G401 (cell line): ENCODE data around the gene SLIT1. TPM values are rescaled to one million over a fixed set of nuclear protein-coding genes. Genes with fewer than 3 reads are reported as not detected.
A peak's percentile ranks its signal among the peaks of the same experiment; 100 is the strongest.

Source experiments
- DNase-seq: peaks from one replicate; pipeline ENCODE4 v3.0.0-alpha.2; 2015; ENCODE audit warnings: low spot score
- in situ Hi-C: cut with HindIII; loops from 2 replicates; pipeline ENCODE4 v1.10.0; 2016; ENCODE audit warnings: low sequenced_read_pairs, mixed read lengths
- total RNA-seq: library from RNA; depleted of rRNA; stranded (reverse); fragments of >200 nt; shearing (Covaris generic); gene quantifications from 2 replicates; pipeline ENCODE4 v1.2.3, GENCODE V29; 2014

Gene SLIT1
- total RNA-seq, 1 experiment from 2014 or later: 0.20 TPM

DNA sequence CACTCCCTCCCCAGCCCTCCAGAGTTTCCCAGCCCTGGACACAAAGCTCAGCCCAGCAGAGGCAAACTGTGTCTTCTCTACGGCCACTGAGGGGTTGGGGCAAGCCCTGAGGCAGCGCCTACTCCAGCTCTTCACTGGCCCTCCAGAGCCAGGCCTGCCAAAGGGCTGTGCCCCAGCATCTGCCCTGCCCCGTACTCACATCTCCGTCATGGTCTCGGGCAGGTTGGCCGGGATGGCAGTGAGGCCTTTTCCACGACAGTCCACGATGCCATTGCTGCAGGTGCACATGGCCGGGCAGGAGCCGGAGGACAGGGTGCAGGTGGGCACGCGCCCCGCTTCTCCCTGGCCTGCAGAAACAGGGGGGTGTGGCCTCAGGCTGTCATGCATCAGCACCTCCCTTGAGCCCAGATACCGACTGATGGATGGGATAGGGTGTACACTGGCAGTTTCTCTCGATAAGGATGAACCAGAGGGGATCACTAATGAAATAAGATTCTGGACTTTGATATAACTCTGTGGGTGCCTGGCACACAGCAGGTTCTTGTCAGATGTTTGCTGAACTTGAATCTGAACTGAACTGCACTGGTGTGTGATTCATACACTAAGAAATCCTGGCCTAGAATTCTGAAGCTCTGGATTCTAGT, 125.2 kb downstream of the SLIT1 start:
- in situ Hi-C loops: no loop called here
- DNase-seq: no peak

DNA sequence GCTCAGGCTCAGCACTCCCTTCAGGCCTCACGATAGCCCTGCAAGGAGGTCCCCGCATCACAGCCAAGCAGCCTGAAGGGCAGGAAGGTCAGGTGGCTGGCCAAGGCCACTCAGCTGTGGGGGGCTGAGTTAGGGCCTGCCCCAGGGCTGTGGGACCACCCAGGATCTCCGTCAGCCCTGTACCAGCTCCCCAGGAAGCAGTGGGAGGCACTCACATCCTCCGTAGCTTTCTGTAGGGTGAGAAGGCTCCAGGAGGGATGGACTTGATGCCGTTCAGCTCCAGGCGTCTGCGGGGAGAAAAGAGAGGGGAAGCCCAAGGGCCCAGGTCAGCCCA, 125.9 kb downstream of the SLIT1 start:
- in situ Hi-C loops: no loop called here
- no peak for DNase-seq

GRCh38 chr10:97059006-97059871, 126.5 kb downstream of the SLIT1 start:
- in situ Hi-C loops: no loop called here
- DNase-seq: peak; percentile 93

DNA sequence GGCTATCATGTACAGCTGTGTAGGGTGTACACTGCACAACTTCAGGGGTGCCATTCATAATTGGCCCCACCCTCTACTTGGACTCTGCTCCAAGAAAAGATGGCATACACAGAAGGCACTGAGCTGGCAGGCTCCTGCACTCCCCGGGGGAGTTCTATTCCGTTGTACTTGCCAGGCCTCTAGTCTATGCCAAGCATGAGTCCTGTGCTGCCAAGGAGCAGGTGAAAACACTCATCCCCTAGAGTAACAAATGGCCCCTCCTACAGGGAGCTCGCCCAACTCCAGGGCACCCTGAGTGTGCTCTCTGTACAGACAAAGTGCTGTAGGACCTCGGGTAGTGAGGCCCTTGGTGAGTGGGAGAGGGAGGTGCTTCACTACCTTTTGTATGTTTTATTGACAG, 127.2 kb downstream of the SLIT1 start:
- in situ Hi-C loops: no loop called here

GRCh38 chr10:97057491-97058235, 128.1 kb downstream of the SLIT1 start:
- no peak for DNase-seq
- in situ Hi-C loops: no loop called here

More for the DNA sequence above, 127.2 kb downstream of the SLIT1 start:
- peak; percentile 90 for DNase-seq

DNA sequence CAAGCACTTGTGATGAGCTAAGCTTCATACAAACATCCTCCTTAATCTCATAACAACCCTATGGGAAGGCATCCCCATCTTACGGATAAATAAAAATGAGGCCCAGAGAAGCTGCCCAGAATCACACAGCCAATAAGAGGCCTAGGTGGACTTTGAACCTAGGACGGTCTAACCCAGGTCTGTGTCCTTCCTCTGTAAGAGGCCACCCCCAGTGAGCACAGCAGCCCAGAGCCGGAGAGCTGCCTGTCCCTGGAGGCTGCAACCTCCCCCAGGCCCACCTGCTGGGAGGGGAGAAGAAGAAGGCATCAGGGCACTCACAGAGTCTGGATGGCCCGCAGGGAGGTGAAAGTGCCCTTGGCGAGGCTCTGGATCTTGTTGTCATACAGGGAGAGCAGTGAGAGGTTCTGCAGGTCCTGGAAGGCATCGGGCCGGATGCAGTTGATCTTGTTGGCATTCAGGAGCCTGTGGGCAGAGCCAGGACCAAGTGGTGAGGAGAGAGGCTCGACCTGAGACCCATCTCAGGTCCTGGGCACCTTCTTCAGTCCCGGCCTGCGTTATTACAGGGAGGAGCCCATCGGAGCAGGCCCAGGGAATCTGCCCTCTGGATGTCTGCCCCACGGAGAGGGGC, 129.6 kb downstream of the SLIT1 start:
- no peak for DNase-seq
- in situ Hi-C loops: no loop called here

DNA sequence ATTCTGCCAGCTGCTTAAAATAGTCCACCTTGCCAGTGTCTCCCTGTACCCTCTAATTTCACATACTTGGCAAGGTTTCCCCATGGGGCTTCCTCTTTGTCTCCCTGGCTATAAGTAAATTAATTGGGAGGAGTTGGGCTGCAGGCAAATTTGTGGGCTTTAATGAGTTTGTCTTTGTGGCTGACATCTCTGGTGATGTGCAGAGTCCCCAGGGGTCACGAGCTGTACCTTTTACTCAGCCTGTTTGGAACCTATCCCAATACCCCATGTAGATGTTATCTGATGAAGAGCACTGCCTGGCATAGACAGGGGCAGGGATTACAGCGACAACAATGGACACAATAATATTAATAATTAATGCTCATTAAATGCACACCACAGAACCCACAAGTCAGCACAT, 132.5 kb downstream of the SLIT1 start:
- no peak for DNase-seq
- in situ Hi-C loops: no loop called here

- in situ Hi-C loops: no loop called here
Measured at GRCh38 chr10:97050956-97051496, 134.7 kb downstream of the SLIT1 start.

DNA sequence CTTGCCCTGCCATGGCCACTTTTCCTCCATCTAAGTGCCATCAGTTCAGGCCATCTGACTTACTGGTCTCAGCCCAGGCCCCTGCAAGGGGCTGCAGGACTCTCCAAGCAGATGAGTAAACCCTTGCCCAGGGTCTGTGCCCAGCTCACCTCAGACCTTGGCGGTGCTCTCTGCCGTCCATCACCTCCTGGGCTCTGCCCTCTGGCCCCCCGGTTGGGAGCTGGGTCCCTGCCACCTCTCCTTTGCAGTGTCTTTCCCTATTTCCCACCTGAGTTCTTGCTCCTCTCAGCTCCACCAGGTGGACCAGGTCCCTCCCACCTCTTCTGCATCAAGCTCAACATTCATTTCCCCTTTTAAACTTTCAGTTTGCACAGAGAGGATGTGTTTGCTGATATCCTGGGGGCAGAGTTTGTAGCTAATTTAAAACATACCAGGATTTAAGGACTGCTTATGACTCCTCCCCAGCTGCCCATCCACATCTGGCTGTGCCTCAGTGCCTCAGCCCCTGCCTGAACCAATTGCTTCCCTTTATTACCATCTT, 135.5 kb downstream of the SLIT1 start:
- no peak for DNase-seq
- in situ Hi-C loops: no loop called here

More at GRCh38 chr10:97050956-97051496, 134.7 kb downstream of the SLIT1 start:
- DNase-seq: no peak

- DNase-seq: no peak
- in situ Hi-C loops: no loop called here
Measured at GRCh38 chr10:97049670-97050069, 136.1 kb downstream of the SLIT1 start.

DNA sequence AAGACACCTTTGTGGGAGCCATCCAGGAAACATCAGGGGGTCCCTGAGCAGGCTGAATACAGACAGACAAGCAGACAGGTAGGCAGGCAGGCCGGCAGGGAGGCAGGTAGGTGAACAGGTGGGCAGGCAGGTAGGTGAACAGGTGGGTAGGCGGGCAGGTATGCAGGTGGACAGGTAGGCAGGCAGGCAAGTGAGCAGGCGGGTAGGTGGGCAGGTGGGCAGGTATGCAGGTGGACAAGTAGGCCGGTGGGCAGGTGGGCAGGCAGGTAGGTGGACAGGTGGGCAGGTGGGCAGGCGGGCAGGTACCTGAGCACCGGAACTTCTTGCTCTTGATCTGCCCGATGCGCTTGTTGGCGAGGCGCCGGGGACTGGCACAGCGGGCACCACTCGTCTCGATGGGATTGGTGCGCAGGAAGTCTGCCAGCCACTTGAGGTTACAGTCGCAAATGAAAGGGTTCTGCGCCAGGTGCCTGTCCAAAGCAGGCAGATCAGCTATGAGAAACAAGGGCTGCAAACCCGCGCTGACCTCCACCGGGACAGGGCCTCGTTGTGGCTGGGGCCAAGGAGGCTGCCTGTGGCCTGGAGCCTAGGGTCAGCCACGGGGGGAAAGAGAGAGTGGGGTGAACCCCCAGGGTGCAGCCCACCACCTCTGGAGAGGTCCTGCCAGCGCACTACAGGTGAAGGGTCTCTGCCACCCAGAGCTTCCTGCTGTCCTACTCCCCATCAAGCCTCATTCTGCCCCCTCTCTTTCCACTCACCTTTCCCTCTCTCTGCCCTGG, 136.9 kb downstream of the SLIT1 start:
- DNase-seq: no peak
- in situ Hi-C loops: no loop called here

DNA sequence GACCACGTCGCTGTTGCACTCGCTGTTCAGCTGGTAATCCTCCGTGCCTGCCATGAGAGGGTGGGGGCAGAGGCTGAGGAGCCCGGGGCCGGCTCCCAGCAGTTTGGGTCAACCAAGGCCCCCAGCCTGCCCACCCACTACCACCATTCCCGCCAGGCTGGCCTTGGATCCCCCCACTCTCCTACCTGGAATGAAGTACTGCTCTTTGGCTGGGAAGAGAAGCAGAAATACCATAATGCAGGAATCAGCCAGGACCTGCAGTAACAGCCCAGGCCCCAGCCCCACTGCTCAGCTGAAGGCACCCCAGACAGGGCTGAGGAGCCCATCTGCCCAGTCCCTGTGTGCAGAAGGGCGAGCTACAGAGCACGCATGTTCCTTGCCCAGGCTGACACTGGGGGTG, 138.0 kb downstream of the SLIT1 start:
- DNase-seq: no peak
- in situ Hi-C loops: no loop called here

GRCh38 chr10:97047083-97047736, 138.5 kb downstream of the SLIT1 start:
- DNase-seq: no peak
- in situ Hi-C loops: no loop called here

DNA sequence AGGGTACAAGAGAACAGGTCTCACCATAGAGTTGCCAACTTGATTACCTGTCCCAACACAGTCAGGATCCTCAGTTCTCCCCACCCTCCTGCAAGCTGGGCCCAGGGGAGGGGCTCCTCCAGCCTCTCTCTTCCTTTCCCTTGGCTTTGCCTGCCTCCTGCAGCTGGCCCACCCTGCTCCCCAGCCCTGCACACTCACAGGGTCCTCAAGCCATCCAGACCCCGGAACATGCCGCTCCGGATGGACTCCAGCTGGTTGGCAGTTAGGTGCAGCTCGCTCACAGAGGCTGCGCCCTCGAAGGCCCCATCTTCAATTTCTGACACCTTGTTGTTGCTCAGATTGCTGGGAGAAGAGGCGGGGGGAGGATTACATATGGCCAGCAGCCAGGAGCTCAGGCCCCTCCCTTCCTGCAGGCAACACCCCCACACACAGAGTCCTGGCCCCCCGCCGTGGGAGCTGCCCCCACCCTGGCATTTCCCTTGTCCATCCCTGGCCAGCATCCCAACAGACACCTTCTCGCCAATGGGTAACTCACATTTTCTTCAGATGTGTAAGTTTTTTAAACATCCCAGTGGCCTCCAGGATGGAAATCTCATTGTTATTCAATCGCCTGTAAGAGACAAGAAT, 139.2 kb downstream of the SLIT1 start:
- in situ Hi-C loops: no loop called here
- no peak for DNase-seq

GRCh38 chr10:97043563-97043855, 142.2 kb downstream of the SLIT1 start:
- in situ Hi-C loops: no loop called here

GRCh38 chr10:97042716-97043562, 142.8 kb downstream of the SLIT1 start:
- DNase-seq: no peak

More at GRCh38 chr10:97043563-97043855, 142.2 kb downstream of the SLIT1 start:
- DNase-seq: no peak

GRCh38 chr10:97042081-97042480, 143.7 kb downstream of the SLIT1 start:
- no peak for DNase-seq
- in situ Hi-C loops: no loop called here

More at GRCh38 chr10:97042716-97043562, 142.8 kb downstream of the SLIT1 start:
- in situ Hi-C loops: no loop called here
